H9 (cell line): ENCODE results near the gene CD9. TPM values are rescaled to one million over a fixed set of nuclear protein-coding genes. Genes with fewer than 3 reads are reported as not detected.
A peak's percentile ranks its signal among the peaks of the same experiment; 100 is the strongest.

Source experiments
- DNase-seq: peaks from one replicate; pipeline ENCODE4 v3.0.0-alpha.2; 2017
- H2AFZ ChIP-seq: one replicate; pipeline ENCODE4 v1.6.1; 2013; ENCODE audit warnings: mild to moderate bottlenecking, low read length, control low read depth, moderate library complexity
- H2AK5ac ChIP-seq: 2 replicates; pipeline ENCODE4 v1.6.1; 2013; ENCODE audit warnings: low read length, control low read depth, mixed read lengths; ENCODE audit not compliant: insufficient read length
- H2BK120ac ChIP-seq: one replicate; pipeline ENCODE4 v1.6.1; 2013; ENCODE audit warnings: low read depth, mild to moderate bottlenecking, low read length, control low read depth, inconsistent platforms; ENCODE audit not compliant: poor library complexity, severe bottlenecking
- H2BK12ac ChIP-seq: 2 replicates; pipeline ENCODE4 v1.6.1; 2013; ENCODE audit warnings: low read length, control low read depth, mixed read lengths, low read depth; ENCODE audit not compliant: insufficient read length
- H2BK15ac ChIP-seq: 2 replicates; pipeline ENCODE4 v1.6.1; 2013; ENCODE audit warnings: low read depth, low read length, control low read depth
- H2BK20ac ChIP-seq: one replicate; pipeline ENCODE4 v1.6.1; 2013; ENCODE audit warnings: low read depth, mild to moderate bottlenecking, low read length, control low read depth, inconsistent platforms; ENCODE audit not compliant: poor library complexity, severe bottlenecking
- H2BK5ac ChIP-seq: 2 replicates; pipeline ENCODE4 v1.6.1; 2013; ENCODE audit warnings: low read length, control low read depth, mixed read lengths; ENCODE audit not compliant: insufficient read length
- H3K14ac ChIP-seq: 2 replicates; pipeline ENCODE4 v1.6.1; 2013; ENCODE audit warnings: low read length, control low read depth; ENCODE audit not compliant: insufficient read depth
- H3K18ac ChIP-seq: 2 replicates; pipeline ENCODE4 v1.6.1; 2013; ENCODE audit warnings: low read depth, mild to moderate bottlenecking, mixed read lengths, low read length, control low read depth; ENCODE audit not compliant: insufficient read length
- H3K23ac ChIP-seq: 2 replicates; pipeline ENCODE4 v1.6.1; 2013; ENCODE audit warnings: low read length, control low read depth, mixed read lengths, low read depth; ENCODE audit not compliant: insufficient read length
- H3K23me2 ChIP-seq: 2 replicates; pipeline ENCODE4 v1.6.1; 2013; ENCODE audit warnings: low read depth, mild to moderate bottlenecking, mixed read lengths, low read length, control low read depth; ENCODE audit not compliant: insufficient read length, poor library complexity, severe bottlenecking
- H3K27ac ChIP-seq: 2 replicates; pipeline ENCODE4 v1.5.1; 2013; ENCODE audit warnings: low read length, control low read depth, mixed read lengths, low read depth; ENCODE audit not compliant: insufficient read length
- H3K27me3 ChIP-seq: 2 replicates; pipeline ENCODE4 v1.6.1; 2013; ENCODE audit warnings: low read length, control low read depth, inconsistent platforms; ENCODE audit not compliant: insufficient read depth
- H3K4ac ChIP-seq: 2 replicates; pipeline ENCODE4 v1.6.1; 2013; ENCODE audit warnings: low read depth, mild to moderate bottlenecking, control low read depth, inconsistent platforms, low read length, moderate library complexity
- H3K4me1 ChIP-seq: 2 replicates; pipeline ENCODE4 v1.6.1; 2013; ENCODE audit warnings: low read length, control low read depth, inconsistent platforms; ENCODE audit not compliant: insufficient read depth
- H3K4me2 ChIP-seq: 2 replicates; pipeline ENCODE4 v1.6.1; 2013; ENCODE audit warnings: low read length, control low read depth, mixed read lengths; ENCODE audit not compliant: insufficient read length, insufficient read depth
- H3K56ac ChIP-seq: 2 replicates; pipeline ENCODE4 v1.6.1; 2013; ENCODE audit warnings: low read depth, mild to moderate bottlenecking, mixed read lengths, low read length, control low read depth; ENCODE audit not compliant: insufficient read length
- H3K79me1 ChIP-seq: 2 replicates; pipeline ENCODE4 v1.6.1; 2013; ENCODE audit warnings: low read depth, mild to moderate bottlenecking, moderate library complexity, low read length, control low read depth, inconsistent platforms; ENCODE audit not compliant: insufficient read depth, poor library complexity, severe bottlenecking
- H3K79me2 ChIP-seq: 2 replicates; pipeline ENCODE4 v1.6.1; 2013; ENCODE audit warnings: low read length, control low read depth, inconsistent platforms; ENCODE audit not compliant: insufficient read depth
- H3K9ac ChIP-seq: 2 replicates; pipeline ENCODE4 v1.6.1; 2013; ENCODE audit warnings: low read length, control low read depth, mixed read lengths; ENCODE audit not compliant: insufficient read length; ENCODE audit errors: extremely low read depth
- H3K9me3 ChIP-seq: one replicate; pipeline ENCODE4 v1.6.1; 2013; ENCODE audit warnings: low read depth, low read length, inconsistent platforms; ENCODE audit not compliant: control insufficient read depth
- H3T11ph ChIP-seq: one replicate; pipeline ENCODE4 v1.6.1; 2013; ENCODE audit warnings: mild to moderate bottlenecking, low read length, control low read depth, inconsistent platforms
- H4K20me1 ChIP-seq: one replicate; pipeline ENCODE4 v1.6.1; 2013; ENCODE audit not compliant: control insufficient read depth, insufficient read length, insufficient read depth
- H4K5ac ChIP-seq: 2 replicates; pipeline ENCODE4 v1.6.1; 2013; ENCODE audit warnings: low read depth, mild to moderate bottlenecking, mixed read lengths, low read length, control low read depth; ENCODE audit not compliant: insufficient read length
- H4K8ac ChIP-seq: replicated peaks from 2 replicates; pipeline ENCODE4 v1.6.1; 2013; ENCODE audit warnings: low read length, control low read depth, mixed read lengths, low read depth; ENCODE audit not compliant: insufficient read length
- H4K91ac ChIP-seq: 2 replicates; pipeline ENCODE4 v1.6.1; 2013; ENCODE audit warnings: low read depth, mild to moderate bottlenecking, moderate library complexity, mixed read lengths, low read length, control low read depth; ENCODE audit not compliant: insufficient read length
- H3K27ac Mint-ChIP-seq, 3 experiments: 2 replicates in 2 of 3; 3 replicates in 1 of 3; pipeline ENCODE4 v1.8.0; 2020 to 2021; ENCODE audit warnings: mixed read lengths in 3 of 3, mild to moderate bottlenecking in 1 of 3, moderate library complexity in 1 of 3
- H3K27me3 Mint-ChIP-seq: 2 replicates; pipeline ENCODE4 v1.8.0; 2021; ENCODE audit warnings: low read depth, mild to moderate bottlenecking, moderate library complexity, mixed read lengths
- H3K36me3 Mint-ChIP-seq, 3 experiments: 2 replicates in 2 of 3; 3 replicates in 1 of 3; pipeline ENCODE4 v1.8.0; 2020 to 2021; ENCODE audit warnings: low read depth in 3 of 3, mixed read lengths in 3 of 3; ENCODE audit not compliant: insufficient read depth in 1 of 3
- H3K4me1 Mint-ChIP-seq, 2 experiments: 2 replicates each; pipeline ENCODE4 v1.8.0; 2020; ENCODE audit warnings: mixed read lengths in 2 of 2
- H3K4me3 Mint-ChIP-seq, 2 experiments: 2 replicates in 1 of 2; 3 replicates in 1 of 2; pipeline ENCODE4 v1.8.0; 2020 to 2021; ENCODE audit warnings: mild to moderate bottlenecking in 2 of 2, mixed read lengths in 2 of 2, moderate library complexity in 1 of 2
- H3K9me3 Mint-ChIP-seq, 2 experiments: 2 replicates in 1 of 2; 3 replicates in 1 of 2; pipeline ENCODE4 v1.8.0; 2020; ENCODE audit warnings: mild to moderate bottlenecking in 2 of 2, mixed read lengths in 2 of 2, moderate library complexity in 1 of 2
- CTCF ChIP-seq: fragments of 200-600 bp; sonication (generic); conservative IDR thresholded peaks from 3 replicates; pipeline ENCODE4 v1.8.0; 2021; ENCODE audit warnings: antibody characterized with exemption, mild to moderate bottlenecking
- WGBS: extraction: QIAGEN DNeasy Blood & Tissue Kit; methylation state at CpG from one replicate; pipeline ENCODE4 v1.1.7; 2013; ENCODE audit warnings: missing lambda C conversion rate, low lambda C conversion rate, mixed read lengths; ENCODE audit not compliant: insufficient read length; ENCODE audit errors: extremely low coverage; 5-methylcytosine and 5-hydroxymethylcytosine counted together
- total RNA-seq: library from RNA; stranded (reverse); gene quantifications from 2 replicates; pipeline ENCODE4 v1.2.1, GENCODE V29; 2021

CD9 gene
- total RNA-seq, 1 experiment from 2014 or later: 132 TPM

- no peak overlapping the region for H2BK20ac ChIP-seq
- no peak overlapping the region for H2BK120ac ChIP-seq
- peaks cover 0 to 4% of the 10 kb centered on the region in 2 experiments; a peak in 3 of 4 replicates for H3K4me1 Mint-ChIP-seq
- no peak overlapping the region for H3K23ac ChIP-seq
- no peak overlapping the region for H3K4me3 Mint-ChIP-seq
- no peaks in the 10 kb centered on the region for H3K79me1 ChIP-seq
- no peaks in the 10 kb centered on the region for H3K27me3 Mint-ChIP-seq
- no CpG with 5 or more reads among the region's 1 CpG for WGBS
- H3K9me3 ChIP-seq: no peaks in the 10 kb centered on the region
- H3K27ac Mint-ChIP-seq: peak overlapping the region in 1 of 3 experiments; percentile 6; a peak in 1 of 7 replicates
- no peaks in the 10 kb centered on the region for H3K79me2 ChIP-seq
- no peak overlapping the region for H2AFZ ChIP-seq
- H2BK5ac ChIP-seq: no peak overlapping the region
- no peak overlapping the region for H3T11ph ChIP-seq
- no peak overlapping the region for H3K9ac ChIP-seq
- no peak overlapping the region for H2BK15ac ChIP-seq
- H3K27me3 ChIP-seq: no peaks in the 10 kb centered on the region
- DNase-seq: no peak
- no peak overlapping the region for H3K14ac ChIP-seq
- H4K20me1 ChIP-seq: no peaks in the 10 kb centered on the region
- no peaks in the 10 kb centered on the region for H3K23me2 ChIP-seq
- no peak overlapping the region for H4K8ac ChIP-seq
- H3K4ac ChIP-seq: no peak overlapping the region
- no peak overlapping the region for H3K18ac ChIP-seq
- no peak overlapping the region for H3K27ac ChIP-seq
- H3K4me1 ChIP-seq: no peaks in the 10 kb centered on the region
- no peak overlapping the region for H4K5ac ChIP-seq
- H3K56ac ChIP-seq: no peak overlapping the region
- no peaks in the 10 kb centered on the region for H3K9me3 Mint-ChIP-seq
- no peak for TF ChIP-seq CTCF
- H3K36me3 Mint-ChIP-seq: peaks cover 42 to 73% (median 58%) of the 10 kb centered on the region in 3 experiments
- H2AK5ac ChIP-seq: no peak overlapping the region
- no peak overlapping the region for H3K4me2 ChIP-seq
- no peak overlapping the region for H4K91ac ChIP-seq
- H2BK12ac ChIP-seq: no peak overlapping the region
Observed at GRCh38 chr12:6237830-6238229, 37.6 kb downstream of the CD9 start.
